NCI-H82 (cell line): Measurements from ENCODE around the gene CDH23.

Experiments
- DNase-seq: peaks from one replicate; lab custom pipeline; 2025; lab: John Stamatoyannopoulos, UW

CDH23 gene

GRCh38 chr10:71370031-71370430 is 26.7 kb upstream of the CDH23 start:
- DNase-seq, result no peak

GRCh38 chr10:71371750-71372166 is 25.0 kb upstream of the CDH23 start:
- peak; percentile 65 for DNase-seq

- no peak for DNase-seq
Measured at GRCh38 chr10:71372882-71373495, 23.7 kb upstream of the CDH23 start.

GRCh38 chr10:71374481-71375233 is 22.1 kb upstream of the CDH23 start:
- DNase-seq, result no peak

- no peak for DNase-seq
Measured at GRCh38 chr10:71375952-71376351, 20.8 kb upstream of the CDH23 start.

GRCh38 chr10:71378336-71379117 is 18.2 kb upstream of the CDH23 start:
- DNase-seq, result no peak

GRCh38 chr10:71379118-71379766 is 17.5 kb upstream of the CDH23 start:
- DNase-seq, result no peak

GRCh38 chr10:71380841-71381240 is 15.9 kb upstream of the CDH23 start:
- no peak for DNase-seq

GRCh38 chr10:71381611-71382010 is 15.1 kb upstream of the CDH23 start:
- peak; percentile 94 for DNase-seq

- DNase-seq, result no peak
Measured at GRCh38 chr10:71382028-71382427, 14.7 kb upstream of the CDH23 start.

- DNase-seq, result no peak
Measured at GRCh38 chr10:71382757-71383156, 14.0 kb upstream of the CDH23 start.

- peak; percentile 84 for DNase-seq
Measured at GRCh38 chr10:71383972-71384687, 12.6 kb upstream of the CDH23 start.

- no peak for DNase-seq
Measured at GRCh38 chr10:71388171-71388570, 8.5 kb upstream of the CDH23 start.

GRCh38 chr10:71388583-71389310 is 8.0 kb upstream of the CDH23 start:
- DNase-seq, result no peak

- DNase-seq, result no peak
Measured at GRCh38 chr10:71389768-71390460, 6.8 kb upstream of the CDH23 start.

GRCh38 chr10:71390461-71390835 is 6.3 kb upstream of the CDH23 start:
- DNase-seq, result no peak

GRCh38 chr10:71390921-71391690 is 5.6 kb upstream of the CDH23 start:
- no peak for DNase-seq

- DNase-seq, result no peak
Measured at GRCh38 chr10:71391701-71392100, 5.0 kb upstream of the CDH23 start.

- no peak for DNase-seq
Measured at GRCh38 chr10:71392292-71392691, 4.4 kb upstream of the CDH23 start.
